WTC11 (cell line): ENCODE data around the gene KANK4. TPM values are rescaled to one million over a fixed set of nuclear protein-coding genes. Genes with fewer than 3 reads are reported as not detected.

Experiments
- ATAC-seq: fragments of 200-7000 bp; cut with Tn5 transposase; 2 replicates; pipeline ENCODE4 v1.10.0; 2021; ENCODE audit warnings: mild to moderate bottlenecking, moderate library complexity
- CTCF ChIA-PET: fragments of 300-600 bp; sonication (Branson Sonifier 250); formaldehyde crosslinking; loops from one replicate; lab custom pipeline; 2021; ENCODE audit warnings: antibody characterized with exemption; lab: Charles Lee
- POLR2A ChIA-PET: fragments of 350-600 bp; sonication (Branson Sonifier 250); formaldehyde crosslinking; loops from one replicate; lab custom pipeline; 2021; ENCODE audit warnings: antibody characterized with exemption; lab: Charles Lee
- DNase-seq: peaks from one replicate; pipeline ENCODE4 v3.0.0; 2021; ENCODE audit warnings: low spot score
- H3K27ac Mint-ChIP-seq: 2 replicates; pipeline ENCODE4 v1.8.0; 2021; ENCODE audit warnings: mixed read lengths
- H3K27me3 Mint-ChIP-seq: 2 replicates; pipeline ENCODE4 v1.8.0; 2021; ENCODE audit warnings: low read depth, mild to moderate bottlenecking, moderate library complexity, mixed read lengths
- H3K36me3 Mint-ChIP-seq: 2 replicates; pipeline ENCODE4 v1.8.0; 2021; ENCODE audit warnings: mixed read lengths
- H3K4me1 Mint-ChIP-seq: 2 replicates; pipeline ENCODE4 v1.8.0; 2022; ENCODE audit warnings: mixed read lengths
- H3K4me3 Mint-ChIP-seq: 2 replicates; pipeline ENCODE4 v1.8.0; 2021; ENCODE audit warnings: mild to moderate bottlenecking, moderate library complexity, mixed read lengths
- H3K9me3 Mint-ChIP-seq: 2 replicates; pipeline ENCODE4 v1.8.0; 2021; ENCODE audit warnings: mixed read lengths
- CBFB ChIP-seq: sonication (generic); formaldehyde crosslinking; IDR thresholded peaks from 2 replicates; pipeline ENCODE4 v1.8.1; 2022; ENCODE audit warnings: mild to moderate bottlenecking, low read depth, missing genetic modification reagents
- FOXJ3 ChIP-seq: sonication (generic); formaldehyde crosslinking; IDR thresholded peaks from 2 replicates; pipeline ENCODE4 v1.9.0; 2021; ENCODE audit warnings: missing genetic modification reagents, mild to moderate bottlenecking, borderline replicate concordance
- FOXK1 ChIP-seq: sonication (generic); formaldehyde crosslinking; IDR thresholded peaks from 2 replicates; pipeline ENCODE4 v1.8.0; 2022; ENCODE audit warnings: mild to moderate bottlenecking, moderate library complexity, missing genetic modification reagents
- FOXP1 ChIP-seq: sonication (generic); formaldehyde crosslinking; IDR thresholded peaks from 2 replicates; pipeline ENCODE4 v1.8.0; 2022; ENCODE audit warnings: missing genetic modification reagents, mild to moderate bottlenecking, moderate library complexity, borderline replicate concordance
- HMGA2 ChIP-seq: fragments of 250-450 bp; sonication (Bioruptor Pico); IDR thresholded peaks from 2 replicates; pipeline ENCODE4 v1.4.0; 2021; ENCODE audit warnings: mild to moderate bottlenecking, moderate library complexity
- NR1H2 ChIP-seq: sonication (generic); formaldehyde crosslinking; IDR thresholded peaks from 2 replicates; pipeline ENCODE4 v1.9.0; 2021; ENCODE audit warnings: mild to moderate bottlenecking, moderate library complexity, missing genetic modification reagents
- ZNF232 ChIP-seq: sonication (generic); formaldehyde crosslinking; IDR thresholded peaks from 2 replicates; pipeline ENCODE4 v1.8.0; 2022; ENCODE audit warnings: mild to moderate bottlenecking, missing genetic modification reagents
- ZNF416 ChIP-seq: fragments of 250-450 bp; sonication (Bioruptor Pico); IDR thresholded peaks from 2 replicates; pipeline ENCODE4 v1.9.0; 2021; ENCODE audit warnings: mild to moderate bottlenecking, inconsistent platforms
- total RNA-seq: library from RNA; stranded (reverse); gene quantifications from 3 replicates; pipeline ENCODE4 v1.2.3, GENCODE V29; 2021
- TF ChIP-seq, protein P1 (sequence below): sonication (generic); formaldehyde crosslinking; IDR thresholded peaks from 2 replicates; pipeline ENCODE4 v1.8.1; 2023; ENCODE audit warnings: mild to moderate bottlenecking, missing genetic modification reagents
- TF ChIP-seq, protein P2 (sequence below): sonication (generic); formaldehyde crosslinking; IDR thresholded peaks from 2 replicates; pipeline ENCODE4 v1.8.0; 2022; ENCODE audit warnings: missing genetic modification reagents
- TF ChIP-seq, protein P3 (sequence below): fragments of 250-450 bp; sonication (Bioruptor Pico); conservative IDR thresholded peaks from 2 replicates; pipeline ENCODE4 v1.9.0; 2021; ENCODE audit warnings: mild to moderate bottlenecking
- TF ChIP-seq, protein P4 (sequence below): fragments of 250-450 bp; sonication (Bioruptor Pico); IDR thresholded peaks from 2 replicates; pipeline ENCODE4 v1.9.0; 2021; ENCODE audit warnings: moderate library complexity, mild to moderate bottlenecking, inconsistent platforms, borderline replicate concordance
- TF ChIP-seq, protein P5 (sequence below): sonication (generic); formaldehyde crosslinking; IDR thresholded peaks from 2 replicates; pipeline ENCODE4 v1.8.1; 2022; ENCODE audit warnings: low read depth, missing genetic modification reagents, borderline replicate concordance

The KANK4 gene
- total RNA-seq, 1 experiment from 2014 or later, result 0.35 TPM

DNA sequence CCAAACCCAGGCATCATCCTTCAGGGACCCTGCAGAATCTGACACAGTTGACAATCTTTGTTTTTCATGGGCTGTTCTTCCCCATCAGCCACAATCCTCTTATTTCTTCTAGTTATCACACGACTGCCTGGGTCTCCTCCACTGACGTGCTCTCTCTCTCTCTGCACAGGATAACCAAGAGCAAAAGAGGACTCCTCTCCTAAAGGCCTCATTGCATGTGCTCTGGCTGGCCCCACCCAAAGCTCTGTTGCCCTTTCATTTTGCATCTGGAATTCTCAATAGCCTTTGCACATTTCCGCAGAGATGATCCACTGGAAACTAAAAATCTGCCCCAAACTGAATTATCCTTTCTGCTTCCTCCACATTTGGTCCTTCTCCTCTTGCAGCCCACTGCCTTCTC, 58.5 kb downstream of the KANK4 start (continued):
- TF ChIP-seq, protein P1, sequence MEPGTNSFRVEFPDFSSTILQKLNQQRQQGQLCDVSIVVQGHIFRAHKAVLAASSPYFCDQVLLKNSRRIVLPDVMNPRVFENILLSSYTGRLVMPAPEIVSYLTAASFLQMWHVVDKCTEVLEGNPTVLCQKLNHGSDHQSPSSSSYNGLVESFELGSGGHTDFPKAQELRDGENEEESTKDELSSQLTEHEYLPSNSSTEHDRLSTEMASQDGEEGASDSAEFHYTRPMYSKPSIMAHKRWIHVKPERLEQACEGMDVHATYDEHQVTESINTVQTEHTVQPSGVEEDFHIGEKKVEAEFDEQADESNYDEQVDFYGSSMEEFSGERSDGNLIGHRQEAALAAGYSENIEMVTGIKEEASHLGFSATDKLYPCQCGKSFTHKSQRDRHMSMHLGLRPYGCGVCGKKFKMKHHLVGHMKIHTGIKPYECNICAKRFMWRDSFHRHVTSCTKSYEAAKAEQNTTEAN (CRISPR knock-in tag), result no peak
- TF ChIP-seq FOXK1 (CRISPR knock-in tag), result no peak
- no peak for TF ChIP-seq FOXP1
- TF ChIP-seq, protein P2, sequence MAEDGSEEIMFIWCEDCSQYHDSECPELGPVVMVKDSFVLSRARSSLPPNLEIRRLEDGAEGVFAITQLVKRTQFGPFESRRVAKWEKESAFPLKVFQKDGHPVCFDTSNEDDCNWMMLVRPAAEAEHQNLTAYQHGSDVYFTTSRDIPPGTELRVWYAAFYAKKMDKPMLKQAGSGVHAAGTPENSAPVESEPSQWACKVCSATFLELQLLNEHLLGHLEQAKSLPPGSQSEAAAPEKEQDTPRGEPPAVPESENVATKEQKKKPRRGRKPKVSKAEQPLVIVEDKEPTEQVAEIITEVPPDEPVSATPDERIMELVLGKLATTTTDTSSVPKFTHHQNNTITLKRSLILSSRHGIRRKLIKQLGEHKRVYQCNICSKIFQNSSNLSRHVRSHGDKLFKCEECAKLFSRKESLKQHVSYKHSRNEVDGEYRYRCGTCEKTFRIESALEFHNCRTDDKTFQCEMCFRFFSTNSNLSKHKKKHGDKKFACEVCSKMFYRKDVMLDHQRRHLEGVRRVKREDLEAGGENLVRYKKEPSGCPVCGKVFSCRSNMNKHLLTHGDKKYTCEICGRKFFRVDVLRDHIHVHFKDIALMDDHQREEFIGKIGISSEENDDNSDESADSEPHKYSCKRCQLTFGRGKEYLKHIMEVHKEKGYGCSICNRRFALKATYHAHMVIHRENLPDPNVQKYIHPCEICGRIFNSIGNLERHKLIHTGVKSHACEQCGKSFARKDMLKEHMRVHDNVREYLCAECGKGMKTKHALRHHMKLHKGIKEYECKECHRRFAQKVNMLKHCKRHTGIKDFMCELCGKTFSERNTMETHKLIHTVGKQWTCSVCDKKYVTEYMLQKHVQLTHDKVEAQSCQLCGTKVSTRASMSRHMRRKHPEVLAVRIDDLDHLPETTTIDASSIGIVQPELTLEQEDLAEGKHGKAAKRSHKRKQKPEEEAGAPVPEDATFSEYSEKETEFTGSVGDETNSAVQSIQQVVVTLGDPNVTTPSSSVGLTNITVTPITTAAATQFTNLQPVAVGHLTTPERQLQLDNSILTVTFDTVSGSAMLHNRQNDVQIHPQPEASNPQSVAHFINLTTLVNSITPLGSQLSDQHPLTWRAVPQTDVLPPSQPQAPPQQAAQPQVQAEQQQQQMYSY (CRISPR knock-in tag), result no peak
- TF ChIP-seq, all 79 proteins: peak for 0

DNA sequence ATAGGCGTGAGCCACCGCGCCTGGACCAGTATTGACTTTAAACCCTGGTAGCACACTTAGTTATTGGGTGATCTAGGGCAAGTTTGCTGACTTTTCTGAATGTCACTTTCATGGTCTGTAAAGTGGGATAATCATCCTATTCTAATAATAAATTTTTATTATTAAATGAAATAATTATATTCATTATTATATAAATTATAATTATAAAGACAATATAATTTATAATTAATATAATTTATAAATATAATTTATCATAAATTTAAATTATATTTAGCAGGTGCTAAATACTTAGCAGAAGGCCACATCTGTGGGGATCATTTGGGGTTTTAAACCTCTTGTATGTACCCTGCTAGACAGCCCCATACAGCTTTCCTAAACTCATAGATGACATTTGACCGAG, 59.7 kb downstream of the KANK4 start:
- Mint-ChIP-seq H3K27me3 (peaks cover 16% of the 10 kb centered on the region), H3K4me3 (no peak overlapping the region), H3K9me3 (no peaks in the 10 kb centered on the region), H3K27ac (no peak overlapping the region), H3K4me1 (peaks cover 11% of the 10 kb centered on the region), H3K36me3 (no peaks in the 10 kb centered on the region)
- POLR2A ChIA-PET, result no interaction called here
- CTCF ChIA-PET, result no interaction called here
- DNase-seq (no peak), ATAC-seq (no peak)
- TF ChIP-seq, protein P3, sequence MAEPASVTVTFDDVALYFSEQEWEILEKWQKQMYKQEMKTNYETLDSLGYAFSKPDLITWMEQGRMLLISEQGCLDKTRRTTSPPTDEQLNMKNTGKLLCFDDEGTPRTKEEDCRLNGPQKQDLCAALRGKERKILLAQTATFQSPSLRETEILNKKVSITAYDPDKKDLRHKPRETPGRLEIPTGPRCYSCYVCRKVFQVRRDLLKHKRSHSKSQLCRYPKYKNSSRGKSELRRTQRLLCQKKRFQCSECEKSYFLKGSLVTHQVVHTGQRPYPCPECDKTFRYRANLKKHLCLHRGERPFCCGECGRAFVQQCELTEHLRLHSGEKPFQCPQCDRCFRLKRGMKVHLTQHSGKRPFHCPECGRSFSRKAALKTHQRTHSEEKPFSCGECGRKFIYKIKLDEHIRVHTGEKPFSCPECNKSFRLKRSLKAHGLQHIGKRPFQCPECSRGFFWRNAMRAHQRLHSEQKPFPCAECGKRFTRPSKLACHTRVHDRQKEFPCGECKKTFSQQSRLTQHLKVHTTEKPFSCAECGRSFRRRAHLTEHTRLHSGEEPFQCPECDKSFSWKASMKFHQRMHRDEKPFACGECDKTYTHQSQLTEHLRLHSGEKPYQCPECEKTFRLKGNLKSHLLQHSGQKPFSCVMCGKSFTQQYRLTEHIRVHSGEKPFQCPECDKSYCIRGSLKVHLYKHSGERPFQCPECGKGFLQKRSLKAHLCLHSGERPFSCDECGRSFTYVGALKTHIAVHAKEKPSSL (CRISPR knock-in tag), result no peak
- TF ChIP-seq, protein P4, sequence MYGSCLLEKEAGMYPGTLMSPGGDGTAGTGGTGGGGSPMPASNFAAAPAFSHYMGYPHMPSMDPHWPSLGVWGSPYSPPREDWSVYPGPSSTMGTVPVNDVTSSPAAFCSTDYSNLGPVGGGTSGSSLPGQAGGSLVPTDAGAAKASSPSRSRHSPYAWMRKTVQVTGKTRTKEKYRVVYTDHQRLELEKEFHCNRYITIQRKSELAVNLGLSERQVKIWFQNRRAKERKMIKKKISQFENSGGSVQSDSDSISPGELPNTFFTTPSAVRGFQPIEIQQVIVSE (CRISPR knock-in tag), result no peak
- TF ChIP-seq FOXP1 (no peak), HMGA2 (CRISPR knock-in tag) (peak; percentile 98)

DNA sequence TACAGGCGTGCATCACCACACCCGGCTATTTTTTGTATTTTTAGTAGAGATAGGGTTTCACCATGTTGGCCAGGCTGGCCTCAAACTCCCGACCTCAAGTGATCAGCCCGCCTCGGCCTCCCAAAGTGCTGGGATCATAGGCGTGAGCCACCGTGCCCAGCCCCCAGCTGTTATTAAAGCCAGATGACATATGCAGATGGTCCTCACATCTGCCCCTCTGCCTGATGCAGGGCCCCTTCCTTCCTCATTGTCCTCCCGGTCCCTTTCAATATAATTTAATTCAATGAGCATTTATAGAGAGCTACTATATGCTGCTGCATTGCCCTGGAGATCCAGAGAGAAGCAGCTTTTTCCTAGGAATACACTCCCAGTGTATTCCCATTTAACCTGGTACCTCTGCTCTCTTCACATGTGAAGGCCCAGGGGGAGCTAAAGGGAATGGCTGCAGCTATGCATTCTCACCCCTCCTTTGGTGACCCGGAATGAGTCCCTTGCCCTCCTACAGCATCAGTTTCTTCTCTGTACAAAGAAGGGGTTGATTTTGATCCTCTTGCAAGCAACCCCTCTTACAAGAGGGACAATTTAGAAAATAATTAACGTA, 69.0 kb downstream of the KANK4 start:
- peaks cover 2% of the 10 kb centered on the region; the same call in 1 of the 2 replicates for H3K4me1 Mint-ChIP-seq
- no peak for TF ChIP-seq NR1H2
- TF ChIP-seq, protein P4 (CRISPR knock-in tag), result no peak
- TF ChIP-seq ZNF416 (CRISPR knock-in tag), result no peak
- TF ChIP-seq ZNF232 (CRISPR knock-in tag), result no peak
- TF ChIP-seq CBFB (CRISPR knock-in tag), result no peak
- TF ChIP-seq, protein P5, sequence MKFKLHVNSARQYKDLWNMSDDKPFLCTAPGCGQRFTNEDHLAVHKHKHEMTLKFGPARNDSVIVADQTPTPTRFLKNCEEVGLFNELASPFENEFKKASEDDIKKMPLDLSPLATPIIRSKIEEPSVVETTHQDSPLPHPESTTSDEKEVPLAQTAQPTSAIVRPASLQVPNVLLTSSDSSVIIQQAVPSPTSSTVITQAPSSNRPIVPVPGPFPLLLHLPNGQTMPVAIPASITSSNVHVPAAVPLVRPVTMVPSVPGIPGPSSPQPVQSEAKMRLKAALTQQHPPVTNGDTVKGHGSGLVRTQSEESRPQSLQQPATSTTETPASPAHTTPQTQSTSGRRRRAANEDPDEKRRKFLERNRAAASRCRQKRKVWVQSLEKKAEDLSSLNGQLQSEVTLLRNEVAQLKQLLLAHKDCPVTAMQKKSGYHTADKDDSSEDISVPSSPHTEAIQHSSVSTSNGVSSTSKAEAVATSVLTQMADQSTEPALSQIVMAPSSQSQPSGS (CRISPR knock-in tag), result no peak
- TF ChIP-seq FOXJ3 (CRISPR knock-in tag), result no peak
- ChIA-PET CTCF (interaction anchor here (0.6 to 1.6 kb wide), 7 partner anchors 13 to 107 kb away, joined by 3 to 6 read pairs (median 4); partner anchors contain the start of gene KANK4), POLR2A (interaction anchor here (1.1 kb wide), 1 partner anchor 88 kb away, joined by 3 read pairs; no protein-coding TSS in a partner anchor)
- H3K9me3 Mint-ChIP-seq, result no peaks in the 10 kb centered on the region
- no peaks in the 10 kb centered on the region for H3K27me3 Mint-ChIP-seq
- no peak overlapping the region for H3K27ac Mint-ChIP-seq
- DNase-seq (no peak), ATAC-seq (peak; percentile 76)
- H3K4me3 Mint-ChIP-seq, result no peak overlapping the region
- H3K36me3 Mint-ChIP-seq, result no peaks in the 10 kb centered on the region
